HPDE6-E6E7 (cell line): ENCODE results near the gene CLIC3.
"Not testable (repeated sequence)": the region's sequence is repeated elsewhere in the genome, so short reads cannot be mapped to it uniquely, and the experiment has no call there.

ENCODE experiments used
- DNase-seq: peaks from one replicate; pipeline ENCODE4 v3.0.0; 2011; ENCODE audit warnings: missing footprints; ENCODE audit errors: extremely low spot score

The CLIC3 gene

GRCh38 chr9:137017071-137017470, 20.7 kb upstream of the CLIC3 start:
- no peak for DNase-seq

DNA sequence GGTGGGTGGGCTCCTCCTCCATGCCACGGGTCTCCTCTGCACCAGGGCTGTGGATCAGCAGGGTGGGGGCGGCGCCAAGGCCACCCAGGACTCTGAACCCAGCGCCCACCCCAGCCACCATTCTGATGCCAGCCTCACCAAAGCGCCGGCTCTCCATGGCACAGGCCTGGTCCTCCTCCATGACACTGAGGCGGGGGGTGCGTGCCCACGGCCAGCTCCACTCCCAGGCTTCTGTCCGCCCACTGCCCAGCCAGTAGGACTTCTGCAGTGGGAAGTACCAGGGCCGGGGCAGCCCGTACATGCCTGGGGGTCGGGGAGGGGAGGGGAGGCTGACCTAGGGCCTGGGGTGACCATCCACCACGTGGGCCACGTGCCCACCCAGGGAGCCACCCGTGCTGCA, 20.1 kb upstream of the CLIC3 start:
- no peak for DNase-seq

- DNase-seq, result no peak
Measured at GRCh38 chr9:137015976-137016375, 19.6 kb upstream of the CLIC3 start.

DNA sequence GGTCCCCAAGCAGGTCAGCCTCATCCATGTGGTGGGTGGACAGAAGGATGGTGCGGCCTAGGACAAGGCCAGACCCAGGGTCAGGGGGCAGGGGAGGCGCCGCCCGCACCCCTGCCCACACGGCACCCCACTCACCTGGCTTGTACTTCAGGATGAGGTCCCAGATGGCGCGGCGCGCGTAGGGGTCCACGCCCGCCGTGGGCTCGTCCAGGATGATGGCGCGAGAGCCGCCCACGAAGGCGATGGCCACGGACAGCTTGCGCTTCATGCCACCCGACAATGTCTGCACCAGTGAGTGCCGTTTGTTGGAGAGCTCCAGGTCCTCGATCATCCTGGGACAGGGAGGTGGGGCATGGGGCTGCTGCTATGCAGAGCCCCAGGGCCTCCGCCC, 19.2 kb upstream of the CLIC3 start:
- DNase-seq, result no peak

DNA sequence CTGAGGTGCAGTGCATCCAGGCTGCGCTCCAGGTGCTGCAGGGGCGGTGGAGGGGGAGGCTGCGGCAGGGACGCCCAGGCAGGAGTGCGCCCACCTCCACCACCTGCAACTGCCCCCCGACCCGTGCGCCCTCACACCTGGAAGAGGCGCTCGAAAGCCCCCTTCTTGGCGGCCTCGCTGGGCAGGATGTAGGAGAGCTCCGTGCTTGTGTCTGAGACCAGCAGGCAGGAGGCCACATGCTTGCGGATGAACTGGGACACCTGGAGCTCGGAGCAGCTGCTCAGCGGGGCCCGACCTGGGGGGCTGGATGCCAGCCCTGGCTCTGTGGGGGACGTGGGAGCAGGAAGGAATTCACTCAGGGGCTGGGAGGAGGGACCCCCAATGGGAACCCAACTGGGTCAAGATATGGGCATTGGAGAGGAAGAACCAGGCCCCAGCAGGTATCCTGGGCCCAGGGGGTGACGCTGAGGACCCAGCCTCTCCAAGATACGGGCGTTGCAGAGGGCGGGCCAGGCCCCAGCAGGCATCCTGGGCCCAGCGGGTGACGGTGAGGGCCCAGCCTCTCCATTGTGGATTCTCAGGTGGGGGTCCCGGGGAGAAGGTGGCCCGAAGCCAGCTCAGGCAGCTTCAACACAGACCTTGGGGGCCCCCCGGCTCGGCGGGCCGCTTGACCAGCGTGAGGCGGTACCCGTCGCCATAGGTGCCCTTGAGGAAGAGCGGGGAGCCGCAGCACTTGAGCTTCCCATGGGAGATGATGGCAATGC, 18.6 kb upstream of the CLIC3 start:
- DNase-seq, result no peak

DNA sequence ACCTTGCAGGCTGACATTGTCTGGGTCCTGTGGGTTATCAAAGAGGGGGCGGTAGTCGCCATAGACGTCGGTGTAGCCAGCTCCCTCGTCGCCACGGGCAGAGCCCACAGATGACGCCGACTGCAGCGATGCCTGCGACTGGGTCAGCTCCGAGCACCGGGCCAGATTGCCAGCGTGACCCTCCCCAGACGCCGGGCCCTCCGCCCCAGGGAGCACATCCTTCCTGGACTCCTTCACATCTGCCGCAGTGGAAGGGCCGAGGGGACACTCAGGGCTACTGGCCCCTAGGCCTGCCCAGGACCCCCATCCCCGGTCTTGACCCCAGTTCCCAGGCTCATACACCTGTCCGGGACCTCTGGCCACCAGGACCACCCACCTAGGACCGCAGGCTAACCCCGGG, 17.8 kb upstream of the CLIC3 start:
- no peak for DNase-seq

DNA sequence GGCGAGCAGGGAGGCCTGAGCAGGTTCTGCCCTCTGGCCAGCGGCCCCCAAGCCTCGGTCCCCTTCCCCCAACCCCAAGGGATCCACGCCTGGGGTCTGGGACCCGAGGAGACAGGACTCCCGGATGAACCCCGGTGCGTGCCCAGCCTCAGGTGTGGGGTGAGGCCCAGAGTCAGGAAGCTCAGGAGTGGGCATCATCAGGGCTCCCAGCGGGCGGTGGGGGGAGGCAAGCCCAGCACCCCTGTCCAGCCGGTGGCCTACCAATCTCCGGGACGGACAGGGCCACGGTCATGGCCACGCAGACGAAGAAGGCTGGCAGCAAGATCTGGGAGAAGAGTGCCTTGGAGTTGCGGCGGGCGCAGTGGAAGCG, 17.2 kb upstream of the CLIC3 start:
- no peak for DNase-seq

DNA sequence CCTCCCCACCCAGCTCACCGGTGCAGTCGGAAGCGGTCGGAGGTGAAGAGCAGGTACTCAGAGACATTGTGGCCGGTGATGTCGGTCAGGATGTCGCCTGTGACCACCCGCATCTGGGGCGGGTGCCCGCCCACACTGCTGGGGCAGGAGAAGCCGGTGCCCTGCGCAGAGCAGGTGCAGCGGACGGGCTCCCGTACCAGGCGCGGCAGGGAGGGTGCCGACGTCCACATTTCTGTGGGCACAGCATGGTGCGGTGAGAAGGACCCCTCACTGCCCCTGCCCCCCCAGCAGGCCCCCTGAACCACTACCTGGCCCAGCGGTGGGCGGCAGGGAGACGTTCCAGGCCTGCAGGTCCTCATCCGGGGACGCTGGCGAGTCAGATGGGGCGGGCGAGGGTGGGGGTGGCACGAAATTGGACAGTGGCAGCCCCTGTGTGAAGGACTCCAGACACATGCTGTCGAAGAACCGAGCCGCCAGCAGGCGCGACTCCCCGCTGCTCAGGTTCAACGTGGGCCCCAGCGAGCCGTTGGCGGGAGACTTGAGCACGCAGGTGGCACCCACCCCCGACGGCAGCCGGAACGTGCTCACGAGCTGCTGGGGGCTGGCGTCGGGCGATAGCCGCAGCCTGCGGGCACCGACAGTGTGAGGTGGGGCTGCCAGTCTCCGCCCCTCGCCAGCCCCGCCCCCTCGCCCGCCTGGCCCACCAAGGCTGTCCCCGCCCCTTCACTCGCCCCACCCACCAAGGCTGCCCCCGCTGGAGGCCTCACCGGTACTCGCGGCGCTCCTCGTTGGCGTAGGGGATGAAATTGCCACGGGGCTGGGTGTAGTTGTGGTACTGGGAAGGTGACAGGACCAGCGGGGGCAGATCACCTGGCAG, 16.6 kb upstream of the CLIC3 start:
- no peak for DNase-seq

GRCh38 chr9:137011907-137012675, 15.7 kb upstream of the CLIC3 start:
- DNase-seq, result no peak

GRCh38 chr9:137011156-137011555, 14.8 kb upstream of the CLIC3 start:
- DNase-seq, result no peak

GRCh38 chr9:137009938-137010732, 13.8 kb upstream of the CLIC3 start:
- no peak for DNase-seq

- no peak for DNase-seq
Measured at GRCh38 chr9:137009217-137009616, 12.8 kb upstream of the CLIC3 start.

- DNase-seq, result no peak
Measured at GRCh38 chr9:137008312-137008711, 11.9 kb upstream of the CLIC3 start.

DNA sequence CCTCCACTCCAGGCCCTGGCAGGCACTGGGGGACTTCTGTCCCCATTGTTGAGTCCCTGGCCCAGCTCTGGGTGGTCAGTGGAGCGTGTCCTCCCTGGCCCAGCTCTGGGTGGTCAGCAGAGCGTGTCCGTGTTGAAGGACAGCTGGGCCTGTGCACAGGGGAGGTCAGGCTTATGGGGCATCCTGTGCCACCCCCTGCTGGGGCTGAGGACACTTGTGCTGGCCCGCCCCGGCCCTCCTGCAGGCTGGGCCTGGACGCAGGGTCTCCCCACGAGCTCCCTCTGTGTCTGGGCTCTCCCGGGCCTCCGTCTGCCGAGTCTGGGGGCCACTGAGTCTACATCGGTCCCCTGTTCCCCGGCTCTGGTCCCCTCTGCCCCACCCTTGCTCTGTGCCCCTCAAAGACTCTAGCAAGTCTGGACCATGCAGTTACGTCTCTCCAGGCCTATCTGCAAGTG, 11.5 kb upstream of the CLIC3 start:
- DNase-seq, result no peak

- DNase-seq, result no peak
Measured at GRCh38 chr9:137007108-137007815, 10.9 kb upstream of the CLIC3 start.

DNA sequence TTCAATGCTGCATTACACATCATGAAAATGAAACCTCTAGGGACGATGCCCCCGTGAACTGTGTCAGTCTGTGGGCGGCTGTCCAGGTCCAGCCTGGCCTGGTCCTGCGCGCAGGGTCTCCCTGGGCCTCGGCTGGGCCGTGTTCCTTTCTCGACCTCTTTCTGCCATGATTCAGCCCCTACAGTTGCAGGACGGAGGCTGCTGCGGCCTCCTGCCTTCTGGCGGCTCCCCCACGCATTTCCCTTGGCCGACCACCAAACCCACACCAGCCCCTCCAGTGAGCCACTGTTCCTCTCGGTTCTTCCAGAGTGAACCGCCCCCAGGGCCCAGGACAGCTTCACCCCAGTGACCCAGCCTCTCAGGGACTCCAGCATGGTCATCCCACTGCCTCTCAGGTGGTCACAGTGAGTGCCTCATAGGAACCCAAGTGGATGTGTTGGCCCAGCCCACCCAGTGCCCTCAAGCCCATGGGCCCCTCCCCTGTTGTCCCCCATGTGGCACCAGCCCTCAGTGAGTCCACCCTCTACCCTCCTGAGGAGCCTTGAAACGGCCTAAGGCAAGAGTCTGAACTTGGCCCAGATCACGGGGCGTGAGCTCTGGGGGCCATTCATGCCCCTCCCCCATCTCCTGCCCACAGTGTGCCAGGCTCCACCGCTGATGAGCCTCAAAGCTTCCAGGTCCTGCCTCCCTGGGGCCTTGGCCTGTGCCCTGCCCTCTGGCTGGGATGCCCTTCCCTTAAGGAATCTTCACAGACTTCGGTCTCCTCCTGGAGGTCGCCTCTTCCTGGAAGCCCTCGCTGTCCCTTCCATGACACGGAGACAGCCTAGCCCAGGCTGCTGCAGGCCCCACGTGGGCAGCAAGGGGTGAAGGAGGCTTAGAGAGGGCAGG, 10.0 kb upstream of the CLIC3 start:
- no peak for DNase-seq

- DNase-seq, result not testable (repeated sequence)
Measured at GRCh38 chr9:137004285-137004684, 7.9 kb upstream of the CLIC3 start.

DNA sequence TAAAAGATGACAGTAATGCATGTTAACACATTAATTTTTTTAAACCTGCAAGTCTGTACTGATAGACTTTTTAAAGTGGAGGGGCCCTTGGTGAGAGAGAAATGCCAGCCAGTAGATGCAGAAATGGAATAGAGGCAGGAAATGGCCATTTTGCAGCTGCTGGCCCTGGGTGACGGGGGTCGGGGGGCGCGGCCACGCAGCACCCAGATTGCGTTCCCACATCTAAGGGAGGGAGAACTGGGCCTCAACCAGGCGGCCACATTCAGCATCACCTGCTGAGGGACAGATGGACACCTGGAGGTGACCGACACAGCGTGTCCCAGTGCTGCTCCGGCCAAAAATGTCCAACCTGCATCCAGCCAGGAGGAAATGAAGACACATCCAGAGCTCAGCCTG, 6.3 kb upstream of the CLIC3 start:
- DNase-seq, result no peak

DNA sequence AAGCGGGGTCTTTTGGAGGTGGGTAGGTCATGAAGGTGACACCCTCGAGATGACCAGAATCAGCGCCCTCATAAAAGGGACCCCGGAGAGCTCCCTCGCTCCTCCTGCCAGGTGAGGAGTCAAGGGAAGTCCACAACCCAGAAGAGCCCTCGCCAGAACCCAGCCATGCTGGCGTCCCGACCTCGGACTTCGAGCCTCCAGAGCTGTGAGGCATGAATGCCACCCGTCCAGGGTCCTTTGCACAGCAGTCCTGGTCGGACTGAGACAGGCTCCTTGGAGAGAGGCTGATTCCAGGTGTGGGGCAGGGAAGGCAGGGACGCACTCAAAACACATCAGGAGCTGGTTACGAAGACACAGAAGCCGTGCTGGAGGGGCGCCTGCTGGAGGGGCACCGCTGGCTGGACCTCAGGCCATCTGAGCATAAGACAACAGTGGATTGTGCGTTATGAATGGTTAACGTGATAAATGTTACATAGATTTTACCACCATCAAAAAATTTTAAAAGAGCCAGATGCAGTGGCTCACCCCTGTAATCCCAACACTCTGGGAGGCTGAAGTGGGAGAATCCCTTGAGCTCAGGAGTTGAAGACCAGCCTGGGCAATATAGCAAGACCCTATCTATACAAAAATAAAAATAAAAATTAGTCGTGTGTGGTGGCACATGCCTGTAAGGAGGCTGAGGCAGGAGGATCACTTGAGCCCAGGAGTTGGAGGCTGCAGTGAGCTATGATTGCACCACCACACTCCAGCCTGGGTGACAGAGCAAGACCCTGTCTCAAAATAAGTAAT, 5.7 kb upstream of the CLIC3 start:
- no peak for DNase-seq
